Activated CD4-positive, CD25-positive, alpha-beta regulatory T cell treated with anti-CD3 and anti-CD28 coated beads, Interleukin-2, amount 50 U/mL, for 72 hours (primary cell): ENCODE data around the gene SUCO.

ENCODE experiments used
- DNase-seq: peaks from one replicate; pipeline ENCODE4 v3.0.0; 2021

The SUCO gene

GRCh38 chr1:172515927-172516326 is 17.0 kb upstream of the SUCO start:
- DNase-seq: no peak

GRCh38 chr1:172517081-172517480 is 15.9 kb upstream of the SUCO start:
- DNase-seq: no peak

GRCh38 chr1:172517545-172517944 is 15.4 kb upstream of the SUCO start:
- no peak for DNase-seq

- no peak for DNase-seq
Measured at GRCh38 chr1:172529304-172529703, 3.6 kb upstream of the SUCO start.

- no peak for DNase-seq
Measured at GRCh38 chr1:172530000-172530399, 3.0 kb upstream of the SUCO start.

- no peak for DNase-seq
Measured at GRCh38 chr1:172531412-172532182, 1.4 kb upstream of the SUCO start.

- peak; percentile 74 for DNase-seq
Measured at GRCh38 chr1:172532183-172532699, 709 bp upstream of the SUCO start.

GRCh38 chr1:172533513-172534151 is 682 bp downstream of the SUCO start:
- DNase-seq: peak; percentile 44

- no peak for DNase-seq
Measured at GRCh38 chr1:172536256-172536655, 3.3 kb downstream of the SUCO start.

- no peak for DNase-seq
Measured at GRCh38 chr1:172537366-172537765, 4.4 kb downstream of the SUCO start.

GRCh38 chr1:172537827-172538391 is 5.0 kb downstream of the SUCO start:
- DNase-seq: no peak

- no peak for DNase-seq
Measured at GRCh38 chr1:172540635-172541034, 7.7 kb downstream of the SUCO start.

- no peak for DNase-seq
Measured at GRCh38 chr1:172544481-172545104, 11.6 kb downstream of the SUCO start.

GRCh38 chr1:172545396-172546004 is 12.6 kb downstream of the SUCO start:
- DNase-seq: no peak

- no peak for DNase-seq
Measured at GRCh38 chr1:172547071-172547470, 14.1 kb downstream of the SUCO start.

- no peak for DNase-seq
Measured at GRCh38 chr1:172549621-172550280, 16.8 kb downstream of the SUCO start.

- no peak for DNase-seq
Measured at GRCh38 chr1:172551279-172551678, 18.3 kb downstream of the SUCO start.

GRCh38 chr1:172554915-172555314 is 22.0 kb downstream of the SUCO start:
- no peak for DNase-seq

GRCh38 chr1:172556461-172556860 is 23.5 kb downstream of the SUCO start:
- no peak for DNase-seq

- DNase-seq: no peak
Measured at GRCh38 chr1:172557270-172557669, 24.3 kb downstream of the SUCO start.

- no peak for DNase-seq
Measured at GRCh38 chr1:172559572-172560210, 26.7 kb downstream of the SUCO start.

- DNase-seq: no peak
Measured at GRCh38 chr1:172561252-172561651, 28.3 kb downstream of the SUCO start.
